ENCODE data around the gene KANK2. TPM values are rescaled to one million over a fixed set of nuclear protein-coding genes. Genes with fewer than 3 reads are reported as not detected.

KANK2 gene
- total and polyA plus RNA-seq, 2 of the 13 experiments (the other 11 are each of a cell fraction or from before 2014, with no cell fraction given), result 5.7 to 12.9 TPM

DNA sequence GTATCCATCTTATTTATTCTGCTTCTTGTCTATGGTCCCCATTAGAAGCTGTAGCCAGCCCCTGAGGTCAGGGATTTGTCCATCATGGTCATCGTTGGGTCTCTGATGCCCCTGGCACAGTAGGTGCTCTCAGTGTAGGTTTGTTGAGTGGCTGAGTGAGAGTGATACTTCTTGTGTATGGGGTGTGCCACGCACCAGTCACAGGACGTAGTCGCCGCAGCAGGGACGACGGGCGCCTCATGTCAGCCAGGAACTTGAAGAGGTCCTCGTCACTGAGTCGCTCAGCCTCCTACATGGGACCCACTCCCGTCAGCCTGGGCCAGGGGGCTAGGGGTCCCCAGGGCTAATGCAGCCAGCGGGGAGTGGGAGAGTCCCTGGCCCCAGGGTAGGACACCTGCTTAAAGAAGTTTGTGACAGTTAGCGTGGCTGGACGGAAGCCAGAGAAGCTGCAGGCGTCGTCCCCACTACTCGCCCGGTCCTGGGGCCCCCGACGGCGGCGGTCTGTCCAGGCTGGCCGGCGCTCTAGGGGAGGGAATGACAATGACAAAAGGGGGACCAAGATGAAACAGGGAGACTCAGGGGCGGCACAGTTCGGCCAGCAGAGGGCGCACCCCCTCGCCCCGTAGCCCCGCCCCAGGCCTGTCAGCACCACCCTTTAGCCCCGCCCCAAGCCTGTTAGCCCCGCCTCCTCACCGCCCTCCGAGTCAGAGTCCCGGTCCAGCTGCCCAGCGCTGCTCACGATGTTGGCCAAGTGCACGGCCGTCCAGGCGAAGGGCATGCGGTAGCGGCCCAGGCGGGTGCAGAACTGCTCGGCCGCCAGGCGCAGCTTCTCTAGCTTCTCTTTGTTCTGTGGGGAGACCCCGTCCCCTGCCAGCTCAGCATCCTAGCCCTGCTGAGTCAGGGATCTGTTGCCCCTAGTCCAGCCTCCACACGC lies 45.8 kb upstream of the KANK2 start (continued):
- TF ChIP-seq TEAD3 (CRISPR knock-in tag; optimal IDR thresholded peaks at IDR 0.05; ENCODE audit: borderline replicate concordance) (no peak), NR2C2 (CRISPR knock-in tag; IDR thresholded peaks at IDR 0.05; ENCODE audit: borderline replicate concordance) (peak; percentile 19; the same call in 1 of the 2 replicates), ZNF770 (CRISPR knock-in tag; IDR thresholded peaks at IDR 0.05) (peak; percentile 14; the same call in 1 of the 2 replicates), TOPORS (CRISPR knock-in tag; IDR thresholded peaks at IDR 0.05) (peak; percentile 37; the same call in 1 of the 2 replicates), ZBTB8A (CRISPR knock-in tag; IDR thresholded peaks at IDR 0.05; ENCODE audit: borderline replicate concordance, low read depth) (no peak), ZNF614 (CRISPR knock-in tag; IDR thresholded peaks at IDR 0.05; ENCODE audit: borderline replicate concordance) (no peak), ZNF674 (CRISPR knock-in tag; IDR thresholded peaks at IDR 0.05; ENCODE audit: low read depth) (no peak; the same call in 1 of the 2 replicates), DMAP1 (CRISPR knock-in tag; IDR thresholded peaks at IDR 0.05) (no peak)
- TF ChIP-seq, protein P1, sequence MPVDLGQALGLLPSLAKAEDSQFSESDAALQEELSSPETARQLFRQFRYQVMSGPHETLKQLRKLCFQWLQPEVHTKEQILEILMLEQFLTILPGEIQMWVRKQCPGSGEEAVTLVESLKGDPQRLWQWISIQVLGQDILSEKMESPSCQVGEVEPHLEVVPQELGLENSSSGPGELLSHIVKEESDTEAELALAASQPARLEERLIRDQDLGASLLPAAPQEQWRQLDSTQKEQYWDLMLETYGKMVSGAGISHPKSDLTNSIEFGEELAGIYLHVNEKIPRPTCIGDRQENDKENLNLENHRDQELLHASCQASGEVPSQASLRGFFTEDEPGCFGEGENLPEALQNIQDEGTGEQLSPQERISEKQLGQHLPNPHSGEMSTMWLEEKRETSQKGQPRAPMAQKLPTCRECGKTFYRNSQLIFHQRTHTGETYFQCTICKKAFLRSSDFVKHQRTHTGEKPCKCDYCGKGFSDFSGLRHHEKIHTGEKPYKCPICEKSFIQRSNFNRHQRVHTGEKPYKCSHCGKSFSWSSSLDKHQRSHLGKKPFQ (CRISPR knock-in tag; IDR thresholded peaks at IDR 0.05; ENCODE audit: insufficient replicate concordance), result no peak

Data from HepG2 (cell line).